Testis (tissue), 2 donors: Measurements from ENCODE around the gene BAG5.

ENCODE experiments used
- POLR2A ChIP-seq: fragments of 450-650 bp; IDR thresholded peaks from one replicate; pipeline ENCODE4 v1.6.1; 2017; ENCODE audit warnings: antibody characterized with exemption, mild to moderate bottlenecking, moderate library complexity
- TF ChIP-seq, protein P1 (sequence below), 3 experiments: fragments of 450-650 bp in 2 of 3; fragments of 200-600 bp in 1 of 3; sonication (generic) in 1 of 3; IDR thresholded peaks; one replicate each; pipeline ENCODE4 v1.5.1; 2016 to 2019; ENCODE audit warnings: antibody characterized with exemption in 3 of 3, mild to moderate bottlenecking in 2 of 3, moderate library complexity in 1 of 3

DNA sequence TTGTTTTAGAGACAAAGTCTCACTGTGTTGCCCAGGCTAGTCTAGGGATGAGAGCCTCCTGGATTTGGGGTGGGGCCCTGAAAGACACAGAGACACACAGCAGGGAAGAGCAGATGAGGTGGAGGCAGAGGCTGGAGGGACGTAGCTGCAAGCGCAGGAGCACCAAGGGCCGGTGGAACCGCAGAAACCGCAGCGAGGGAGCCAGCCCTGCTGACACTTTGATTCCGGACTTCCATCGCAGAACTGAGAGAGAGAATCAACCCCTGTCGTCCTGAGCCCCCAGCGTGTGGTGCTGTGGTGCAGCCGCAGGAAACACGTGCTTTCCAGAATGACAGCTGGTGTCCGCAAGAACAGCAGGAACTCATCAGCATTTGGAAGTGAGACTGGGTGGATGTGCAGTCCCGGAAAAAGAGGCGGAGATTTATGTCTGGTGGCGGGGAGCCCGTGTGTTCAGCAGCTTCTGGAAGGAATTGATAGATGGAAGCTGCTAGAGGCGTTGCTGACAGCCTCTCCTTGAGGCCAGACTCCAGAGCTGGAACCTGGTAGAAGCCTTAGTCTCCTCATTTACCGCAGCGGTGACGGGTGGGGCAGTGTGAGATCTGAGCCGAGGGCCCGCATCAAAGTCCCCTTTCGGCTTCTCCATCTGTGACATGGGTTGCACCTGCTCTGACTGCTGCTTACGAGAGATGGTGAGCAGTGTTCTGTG is 44.7 kb upstream of the BAG5 start:
- TF ChIP-seq, protein P1, sequence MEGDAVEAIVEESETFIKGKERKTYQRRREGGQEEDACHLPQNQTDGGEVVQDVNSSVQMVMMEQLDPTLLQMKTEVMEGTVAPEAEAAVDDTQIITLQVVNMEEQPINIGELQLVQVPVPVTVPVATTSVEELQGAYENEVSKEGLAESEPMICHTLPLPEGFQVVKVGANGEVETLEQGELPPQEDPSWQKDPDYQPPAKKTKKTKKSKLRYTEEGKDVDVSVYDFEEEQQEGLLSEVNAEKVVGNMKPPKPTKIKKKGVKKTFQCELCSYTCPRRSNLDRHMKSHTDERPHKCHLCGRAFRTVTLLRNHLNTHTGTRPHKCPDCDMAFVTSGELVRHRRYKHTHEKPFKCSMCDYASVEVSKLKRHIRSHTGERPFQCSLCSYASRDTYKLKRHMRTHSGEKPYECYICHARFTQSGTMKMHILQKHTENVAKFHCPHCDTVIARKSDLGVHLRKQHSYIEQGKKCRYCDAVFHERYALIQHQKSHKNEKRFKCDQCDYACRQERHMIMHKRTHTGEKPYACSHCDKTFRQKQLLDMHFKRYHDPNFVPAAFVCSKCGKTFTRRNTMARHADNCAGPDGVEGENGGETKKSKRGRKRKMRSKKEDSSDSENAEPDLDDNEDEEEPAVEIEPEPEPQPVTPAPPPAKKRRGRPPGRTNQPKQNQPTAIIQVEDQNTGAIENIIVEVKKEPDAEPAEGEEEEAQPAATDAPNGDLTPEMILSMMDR (IDR thresholded peaks at IDR 0.05) = no peak
- TF ChIP-seq POLR2A = no peak
